ENCODE measurements around the gene GATAD2B.

The GATAD2B gene

GRCh38 chr1:153922972-153923925 lies at the start of gene GATAD2B:
Gene GATAD2B (minus strand): TSS chr1:153922972. CDS start chr1:153828347, 94,625 bp downstream.
- DNase-seq, result peak; percentile 87

- DNase-seq, result no peak
Measured at GRCh38 chr1:153970346-153970745, 47.6 kb upstream of the GATAD2B start.

GRCh38 chr1:153968972-153969371 lies 46.2 kb upstream of the GATAD2B start:
- DNase-seq, result no peak

- no peak for DNase-seq
Measured at GRCh38 chr1:153968408-153968807, 45.6 kb upstream of the GATAD2B start.

GRCh38 chr1:153968000-153968363 lies 45.2 kb upstream of the GATAD2B start:
- no peak for DNase-seq

GRCh38 chr1:153967107-153967999 lies 44.6 kb upstream of the GATAD2B start, which contains the start of gene CREB3L4:
Gene CREB3L4 (plus strand): TSS chr1:153967902. CDS start chr1:153968526, 624 bp downstream.
- DNase-seq, result peak; percentile 66

GRCh38 chr1:153963850-153964331 lies 41.1 kb upstream of the GATAD2B start:
- DNase-seq, result no peak

GRCh38 chr1:153963030-153963849 lies 40.5 kb upstream of the GATAD2B start, which contains the start of gene SLC39A1:
Gene SLC39A1 (minus strand): TSS chr1:153963537. CDS start chr1:153962715, 822 bp downstream.
- DNase-seq, result peak; percentile 89

GRCh38 chr1:153962088-153963029 lies 39.6 kb upstream of the GATAD2B start:
- no peak for DNase-seq

- no peak for DNase-seq
Measured at GRCh38 chr1:153961421-153961820, 38.6 kb upstream of the GATAD2B start.

GRCh38 chr1:153960206-153960605 lies 37.4 kb upstream of the GATAD2B start:
- no peak for DNase-seq

GRCh38 chr1:153959454-153959853 lies 36.7 kb upstream of the GATAD2B start:
- DNase-seq, result no peak

- DNase-seq, result no peak
Measured at GRCh38 chr1:153958961-153959260, 36.1 kb upstream of the GATAD2B start.

- DNase-seq, result peak; percentile 93
Measured at GRCh38 chr1:153958111-153958960, 35.6 kb upstream of the GATAD2B start, which contains the start of gene CRTC2. Gene CRTC2 (minus strand): TSS chr1:153958612. CDS start chr1:153958497, 115 bp downstream.

- DNase-seq, result no peak
Measured at GRCh38 chr1:153957744-153958110, 35.0 kb upstream of the GATAD2B start.

GRCh38 chr1:153956997-153957715 lies 34.4 kb upstream of the GATAD2B start:
- DNase-seq, result no peak

GRCh38 chr1:153954826-153955225 lies 32.1 kb upstream of the GATAD2B start:
- DNase-seq, result no peak

GRCh38 chr1:153953859-153954365 lies 31.1 kb upstream of the GATAD2B start:
- DNase-seq, result no peak

GRCh38 chr1:153951801-153952200 lies 29.0 kb upstream of the GATAD2B start:
- no peak for DNase-seq
